Keratinocyte (primary cell): ENCODE measurements around the gene MESP2. TPM values are rescaled to one million over a fixed set of nuclear protein-coding genes. Genes with fewer than 3 reads are reported as not detected.

Experiments
- DNase-seq: peaks from one replicate; pipeline ENCODE4 v3.0.0-alpha.2; 2011; ENCODE audit warnings: low read depth, missing footprints, low spot score
- FAIRE-seq: peaks from 2 replicates; lab custom pipeline; 2011; peaks lifted over from hg19 to GRCh38; lab: Jason Lieb, UNC
- H2AFZ ChIP-seq: 2 replicates; pipeline ENCODE4 v1.6.0; 2012; ENCODE audit warnings: low read length, control low read depth, inconsistent platforms; ENCODE audit not compliant: control insufficient read depth
- H3K27ac ChIP-seq: 2 replicates; pipeline ENCODE4 v1.5.1; 2011; ENCODE audit warnings: low read length; ENCODE audit not compliant: control insufficient read depth, insufficient read depth
- H3K27me3 ChIP-seq: 3 replicates; pipeline ENCODE4 v1.6.0; 2011; ENCODE audit warnings: low read length; ENCODE audit not compliant: control insufficient read depth, insufficient read depth; ENCODE audit errors: extremely low read depth
- H3K36me3 ChIP-seq, 2 experiments: 2 replicates in 1 of 2; 3 replicates in 1 of 2; pipeline ENCODE4 v1.5.1; 2011; ENCODE audit warnings: low read length in 2 of 2, mild to moderate bottlenecking in 1 of 2; ENCODE audit not compliant: control insufficient read depth in 2 of 2, insufficient read depth in 2 of 2; ENCODE audit errors: extremely low read depth in 1 of 2
- H3K4me1 ChIP-seq: 3 replicates; pipeline ENCODE4 v1.5.1; 2011; ENCODE audit warnings: low read length; ENCODE audit not compliant: control insufficient read depth, insufficient read depth; ENCODE audit errors: extremely low read depth
- H3K4me2 ChIP-seq: 3 replicates; pipeline ENCODE4 v1.6.0; 2011; ENCODE audit warnings: low read depth, low read length; ENCODE audit not compliant: control insufficient read depth, insufficient read depth; ENCODE audit errors: extremely low read depth
- H3K4me3 ChIP-seq, 3 experiments: fragments of 200-600 bp in 1 of 3; sonication (generic) in 1 of 3; 2 replicates in 2 of 3; 3 replicates in 1 of 3; pipeline ENCODE4 v1.5.1; 2011 to 2016; ENCODE audit warnings: low read length in 3 of 3, mild to moderate bottlenecking in 3 of 3, control low read depth in 2 of 3, inconsistent platforms in 1 of 3, low read depth in 1 of 3, mixed read lengths in 1 of 3, mixed run types in 1 of 3, moderate library complexity in 1 of 3; ENCODE audit not compliant: control insufficient read depth in 2 of 3, insufficient read depth in 2 of 3; ENCODE audit errors: extremely low read depth in 1 of 3
- H3K79me2 ChIP-seq: 2 replicates; pipeline ENCODE4 v1.6.0; 2012; ENCODE audit warnings: low read length; ENCODE audit not compliant: control insufficient read depth, insufficient read depth
- H3K9ac ChIP-seq: 3 replicates; pipeline ENCODE4 v1.6.0; 2011; ENCODE audit warnings: low read length; ENCODE audit not compliant: control insufficient read depth, insufficient read depth; ENCODE audit errors: extremely low read depth
- H3K9me1 ChIP-seq: 3 replicates; pipeline ENCODE4 v1.6.0; 2011; ENCODE audit warnings: low read length; ENCODE audit not compliant: control insufficient read depth, insufficient read depth; ENCODE audit errors: extremely low read depth
- H3K9me3 ChIP-seq: 2 replicates; pipeline ENCODE4 v1.5.1; 2012; ENCODE audit warnings: low read depth, low read length; ENCODE audit not compliant: control insufficient read depth
- H4K20me1 ChIP-seq: 3 replicates; pipeline ENCODE4 v1.6.0; 2011; ENCODE audit warnings: low read length; ENCODE audit not compliant: control insufficient read depth, insufficient read depth; ENCODE audit errors: extremely low read depth
- CTCF ChIP-seq, 3 experiments: IDR thresholded peaks in 1 of 3; conservative IDR thresholded peaks in 1 of 3; optimal IDR thresholded peaks in 1 of 3; 2 replicates in 2 of 3; 3 replicates in 1 of 3; pipeline versions ENCODE3 to v1.5.1; 2011; ENCODE audit warnings: low read length in 3 of 3, mild to moderate bottlenecking in 3 of 3, moderate library complexity in 2 of 3, control low read depth in 1 of 3, inconsistent platforms in 1 of 3; ENCODE audit not compliant: insufficient read depth in 2 of 3; ENCODE audit errors: extremely low read depth in 1 of 3
- EZH2 ChIP-seq: IDR thresholded peaks from one replicate; pipeline ENCODE4 v1.6.1; 2012; ENCODE audit warnings: inconsistent platforms, mild to moderate bottlenecking, low read length, moderate library complexity
- dilution Hi-C: fragments of 300-500 bp; cut with MboI; formaldehyde crosslinking; loops from one replicate; pipeline ENCODE4 v1.7.0; 2020; ENCODE audit warnings: low sequenced_read_pairs; ENCODE audit not compliant: extremely low pct_ligation_motif_present
- polyA plus RNA-seq, 5 experiments: library from polyadenylated mRNA; depleted of rRNA in 3 of 5; stranded (reverse) in 3 of 5; stranded (forward) in 1 of 5; unstranded in 1 of 5; fragments of >200 nt; gene quantifications; 1 replicate in 1 of 5; 2 replicates in 3 of 5; 3 replicates in 1 of 5; pipeline versions ENCODE4 v1.2.1 to v1.2.3, GENCODE V29; 2011 to 2012; ENCODE audit warnings: missing spikeins in 2 of 5, low read depth in 1 of 5, low replicate concordance in 1 of 5

The MESP2 gene
- polyA plus RNA-seq, 1 donor (not counting 4 experiments of a cell fraction or from before 2014, with no cell fraction given) = 0.39 TPM

- Histone ChIP-seq H3K36me3 (no peaks in the 10 kb centered on the region), H3K9me3 (no peaks in the 10 kb centered on the region), H4K20me1 (no peaks in the 10 kb centered on the region), H3K9me1 (no peaks in the 10 kb centered on the region), H3K4me2 (no peak overlapping the region), H2AFZ (no peak overlapping the region), H3K4me1 (peaks cover 1% of the 10 kb centered on the region), H3K27me3 (no peaks in the 10 kb centered on the region), H3K79me2 (no peaks in the 10 kb centered on the region), H3K9ac (no peak overlapping the region), H3K4me3 (no peak overlapping the region), H3K27ac (no peak overlapping the region)
- dilution Hi-C loops = no loop called here
- FAIRE-seq = no peak
- no peak for DNase-seq
- TF ChIP-seq EZH2 (no peak), CTCF (optimal IDR thresholded peaks at IDR 0.05 in 1 of 3, IDR thresholded peaks at IDR 0.05 in 1 of 3, conservative IDR thresholded peaks at IDR 0.05 in 1 of 3; ENCODE audit: extremely low read depth in 1 of 3, insufficient read depth in 2 of 3, low read length in 3 of 3) (no peak)
Measured at GRCh38 chr15:89806559-89807550, 30.7 kb downstream of the MESP2 start.

GRCh38 chr15:89807689-89808088 is 31.6 kb downstream of the MESP2 start:
- no peak for DNase-seq
- FAIRE-seq = no peak
- Histone ChIP-seq H3K27ac (no peak overlapping the region), H3K9me3 (no peaks in the 10 kb centered on the region), H3K9ac (no peak overlapping the region), H4K20me1 (no peaks in the 10 kb centered on the region), H3K36me3 (no peaks in the 10 kb centered on the region), H3K4me3 (no peak overlapping the region), H3K4me2 (no peak overlapping the region), H3K4me1 (peaks cover 9% of the 10 kb centered on the region), H3K27me3 (no peaks in the 10 kb centered on the region), H3K79me2 (no peaks in the 10 kb centered on the region), H2AFZ (no peak overlapping the region), H3K9me1 (no peaks in the 10 kb centered on the region)
- TF ChIP-seq EZH2 (no peak), CTCF (optimal IDR thresholded peaks at IDR 0.05 in 1 of 3, IDR thresholded peaks at IDR 0.05 in 1 of 3, conservative IDR thresholded peaks at IDR 0.05 in 1 of 3; ENCODE audit: extremely low read depth in 1 of 3, insufficient read depth in 2 of 3, low read length in 3 of 3) (no peak)
- dilution Hi-C loops = no loop called here
